Spleen (tissue), 7 donors: ENCODE data around the gene EMC10.

Experiments used
- POLR2A ChIP-seq, 3 donors: fragments of 450-650 bp; IDR thresholded peaks; one replicate each; pipeline ENCODE4 v1.5.1; 2017; ENCODE audit warnings: antibody characterized with exemption in 3 of 3, mild to moderate bottlenecking in 1 of 3
- TF ChIP-seq, protein P1 (sequence below), 11 experiments: fragments of 200-600 bp in 7 of 11; fragments of 450-650 bp in 4 of 11; sonication (generic) in 4 of 11; IDR thresholded peaks in 8 of 11; conservative IDR thresholded peaks in 3 of 11; 1 replicate in 7 of 11; 2 replicates in 4 of 11; pipeline versions ENCODE4 v1.4.0 to v1.8.0; 2016 to 2021; ENCODE audit warnings: antibody characterized with exemption in 11 of 11, inconsistent platforms in 4 of 11, mild to moderate bottlenecking in 1 of 11
- donor health status: DM: no; HTN: no; CAD: no; lungs with moderate emphysema.
- donor health status: DM: no; HTN: no; CAD: no.
- donor health status: DM: no; HTN: no; CAD: no.

DNA sequence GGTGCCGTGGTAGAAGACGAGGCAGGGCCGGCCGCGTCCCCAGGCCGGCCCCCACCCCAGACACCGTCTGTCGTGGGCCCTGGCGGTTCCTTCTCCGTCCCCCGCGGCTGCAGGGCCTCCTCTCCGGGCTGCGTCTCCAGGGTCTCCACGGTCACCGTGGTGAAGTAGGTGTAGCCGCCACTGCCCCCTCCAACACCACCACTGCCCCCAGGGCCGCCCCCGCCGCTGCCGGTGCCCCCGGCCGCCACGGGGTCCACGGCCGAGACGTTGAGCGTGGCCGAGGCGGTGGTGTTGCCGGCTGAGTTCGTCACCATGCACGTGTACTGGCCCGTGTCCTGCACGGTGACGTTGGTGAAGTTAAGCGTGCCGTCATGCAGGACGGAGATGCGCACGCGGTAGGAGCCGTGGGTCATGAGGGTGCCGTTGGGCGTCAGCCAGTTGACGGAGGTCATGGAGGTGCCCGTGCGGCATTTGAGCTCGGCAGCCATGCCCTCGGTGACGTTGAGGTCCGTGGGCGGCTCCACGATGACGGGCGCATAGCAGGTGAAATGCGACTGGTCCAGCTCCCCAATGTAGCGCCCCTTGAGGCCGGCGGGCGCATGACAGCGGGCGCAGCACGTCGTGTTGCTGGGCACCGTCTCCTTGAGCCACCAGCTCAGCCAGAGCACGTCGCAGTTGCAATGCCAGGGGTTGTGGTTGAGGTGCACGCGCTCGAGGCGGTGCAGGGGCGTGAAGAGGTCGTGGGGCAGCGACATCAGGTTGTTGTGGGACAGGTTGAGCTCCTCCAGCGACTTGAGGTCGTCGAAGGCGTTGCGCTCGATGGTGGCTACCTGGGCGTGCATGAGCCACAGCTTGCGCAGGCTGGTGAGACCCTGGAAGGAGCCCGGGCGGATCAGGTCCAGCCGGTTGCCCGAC lies 42.0 kb downstream of the EMC10 start:
- TF ChIP-seq, protein P1, sequence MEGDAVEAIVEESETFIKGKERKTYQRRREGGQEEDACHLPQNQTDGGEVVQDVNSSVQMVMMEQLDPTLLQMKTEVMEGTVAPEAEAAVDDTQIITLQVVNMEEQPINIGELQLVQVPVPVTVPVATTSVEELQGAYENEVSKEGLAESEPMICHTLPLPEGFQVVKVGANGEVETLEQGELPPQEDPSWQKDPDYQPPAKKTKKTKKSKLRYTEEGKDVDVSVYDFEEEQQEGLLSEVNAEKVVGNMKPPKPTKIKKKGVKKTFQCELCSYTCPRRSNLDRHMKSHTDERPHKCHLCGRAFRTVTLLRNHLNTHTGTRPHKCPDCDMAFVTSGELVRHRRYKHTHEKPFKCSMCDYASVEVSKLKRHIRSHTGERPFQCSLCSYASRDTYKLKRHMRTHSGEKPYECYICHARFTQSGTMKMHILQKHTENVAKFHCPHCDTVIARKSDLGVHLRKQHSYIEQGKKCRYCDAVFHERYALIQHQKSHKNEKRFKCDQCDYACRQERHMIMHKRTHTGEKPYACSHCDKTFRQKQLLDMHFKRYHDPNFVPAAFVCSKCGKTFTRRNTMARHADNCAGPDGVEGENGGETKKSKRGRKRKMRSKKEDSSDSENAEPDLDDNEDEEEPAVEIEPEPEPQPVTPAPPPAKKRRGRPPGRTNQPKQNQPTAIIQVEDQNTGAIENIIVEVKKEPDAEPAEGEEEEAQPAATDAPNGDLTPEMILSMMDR (IDR thresholded peaks at IDR 0.05 in 8 of 11, conservative IDR thresholded peaks at IDR 0.05 in 3 of 11) = no peak
- no peak for TF ChIP-seq POLR2A (IDR thresholded peaks at IDR 0.05)
